Astrocyte (in vitro differentiated cells and primary cell): Measurements from ENCODE around the gene SLC39A9.

ENCODE experiments used
- EZH2 ChIP-seq: IDR thresholded peaks from 2 replicates; pipeline ENCODE4 v1.6.1; 2012; ENCODE audit warnings: mild to moderate bottlenecking, low read length, inconsistent platforms; ENCODE audit not compliant: insufficient read depth
- TF ChIP-seq, protein P1 (sequence below): IDR thresholded peaks from 2 replicates; pipeline ENCODE4 v1.5.1; 2011; ENCODE audit warnings: low read depth, mild to moderate bottlenecking, inconsistent platforms, low read length, moderate library complexity; ENCODE audit not compliant: insufficient read depth

- TF ChIP-seq, protein P1, sequence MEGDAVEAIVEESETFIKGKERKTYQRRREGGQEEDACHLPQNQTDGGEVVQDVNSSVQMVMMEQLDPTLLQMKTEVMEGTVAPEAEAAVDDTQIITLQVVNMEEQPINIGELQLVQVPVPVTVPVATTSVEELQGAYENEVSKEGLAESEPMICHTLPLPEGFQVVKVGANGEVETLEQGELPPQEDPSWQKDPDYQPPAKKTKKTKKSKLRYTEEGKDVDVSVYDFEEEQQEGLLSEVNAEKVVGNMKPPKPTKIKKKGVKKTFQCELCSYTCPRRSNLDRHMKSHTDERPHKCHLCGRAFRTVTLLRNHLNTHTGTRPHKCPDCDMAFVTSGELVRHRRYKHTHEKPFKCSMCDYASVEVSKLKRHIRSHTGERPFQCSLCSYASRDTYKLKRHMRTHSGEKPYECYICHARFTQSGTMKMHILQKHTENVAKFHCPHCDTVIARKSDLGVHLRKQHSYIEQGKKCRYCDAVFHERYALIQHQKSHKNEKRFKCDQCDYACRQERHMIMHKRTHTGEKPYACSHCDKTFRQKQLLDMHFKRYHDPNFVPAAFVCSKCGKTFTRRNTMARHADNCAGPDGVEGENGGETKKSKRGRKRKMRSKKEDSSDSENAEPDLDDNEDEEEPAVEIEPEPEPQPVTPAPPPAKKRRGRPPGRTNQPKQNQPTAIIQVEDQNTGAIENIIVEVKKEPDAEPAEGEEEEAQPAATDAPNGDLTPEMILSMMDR, result peak; percentile 5
- no peak for TF ChIP-seq EZH2
Measured at GRCh38 chr14:69423279-69423678, 24.8 kb downstream of the SLC39A9 start.
